ENCODE results near the gene PPDPF.

Gene PPDPF

GRCh38 chr20:63567386-63568169 is 47.0 kb downstream of the PPDPF start:
- TF ChIP-seq, protein P1, sequence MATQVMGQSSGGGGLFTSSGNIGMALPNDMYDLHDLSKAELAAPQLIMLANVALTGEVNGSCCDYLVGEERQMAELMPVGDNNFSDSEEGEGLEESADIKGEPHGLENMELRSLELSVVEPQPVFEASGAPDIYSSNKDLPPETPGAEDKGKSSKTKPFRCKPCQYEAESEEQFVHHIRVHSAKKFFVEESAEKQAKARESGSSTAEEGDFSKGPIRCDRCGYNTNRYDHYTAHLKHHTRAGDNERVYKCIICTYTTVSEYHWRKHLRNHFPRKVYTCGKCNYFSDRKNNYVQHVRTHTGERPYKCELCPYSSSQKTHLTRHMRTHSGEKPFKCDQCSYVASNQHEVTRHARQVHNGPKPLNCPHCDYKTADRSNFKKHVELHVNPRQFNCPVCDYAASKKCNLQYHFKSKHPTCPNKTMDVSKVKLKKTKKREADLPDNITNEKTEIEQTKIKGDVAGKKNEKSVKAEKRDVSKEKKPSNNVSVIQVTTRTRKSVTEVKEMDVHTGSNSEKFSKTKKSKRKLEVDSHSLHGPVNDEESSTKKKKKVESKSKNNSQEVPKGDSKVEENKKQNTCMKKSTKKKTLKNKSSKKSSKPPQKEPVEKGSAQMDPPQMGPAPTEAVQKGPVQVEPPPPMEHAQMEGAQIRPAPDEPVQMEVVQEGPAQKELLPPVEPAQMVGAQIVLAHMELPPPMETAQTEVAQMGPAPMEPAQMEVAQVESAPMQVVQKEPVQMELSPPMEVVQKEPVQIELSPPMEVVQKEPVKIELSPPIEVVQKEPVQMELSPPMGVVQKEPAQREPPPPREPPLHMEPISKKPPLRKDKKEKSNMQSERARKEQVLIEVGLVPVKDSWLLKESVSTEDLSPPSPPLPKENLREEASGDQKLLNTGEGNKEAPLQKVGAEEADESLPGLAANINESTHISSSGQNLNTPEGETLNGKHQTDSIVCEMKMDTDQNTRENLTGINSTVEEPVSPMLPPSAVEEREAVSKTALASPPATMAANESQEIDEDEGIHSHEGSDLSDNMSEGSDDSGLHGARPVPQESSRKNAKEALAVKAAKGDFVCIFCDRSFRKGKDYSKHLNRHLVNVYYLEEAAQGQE (IDR thresholded peaks at IDR 0.05; ENCODE audit: insufficient read depth in 1 of 2, low read depth in 2 of 2, low read length in 2 of 2) = no peak
- TF ChIP-seq SIN3A (IDR thresholded peaks at IDR 0.05; ENCODE audit: borderline replicate concordance, insufficient read depth, low read length) = no peak
- TF ChIP-seq TAF1 (IDR thresholded peaks at IDR 0.05; ENCODE audit: borderline replicate concordance, insufficient read depth, low read length) = no peak
- TF ChIP-seq POLR2AphosphoS5 (IDR thresholded peaks at IDR 0.05; ENCODE audit: low read depth, low read length) = no peak
- no peak for TF ChIP-seq FOXP2 (optimal IDR thresholded peaks at IDR 0.05; ENCODE audit: borderline replicate concordance, extremely low read depth, extremely low read length, insufficient read depth)

DNA sequence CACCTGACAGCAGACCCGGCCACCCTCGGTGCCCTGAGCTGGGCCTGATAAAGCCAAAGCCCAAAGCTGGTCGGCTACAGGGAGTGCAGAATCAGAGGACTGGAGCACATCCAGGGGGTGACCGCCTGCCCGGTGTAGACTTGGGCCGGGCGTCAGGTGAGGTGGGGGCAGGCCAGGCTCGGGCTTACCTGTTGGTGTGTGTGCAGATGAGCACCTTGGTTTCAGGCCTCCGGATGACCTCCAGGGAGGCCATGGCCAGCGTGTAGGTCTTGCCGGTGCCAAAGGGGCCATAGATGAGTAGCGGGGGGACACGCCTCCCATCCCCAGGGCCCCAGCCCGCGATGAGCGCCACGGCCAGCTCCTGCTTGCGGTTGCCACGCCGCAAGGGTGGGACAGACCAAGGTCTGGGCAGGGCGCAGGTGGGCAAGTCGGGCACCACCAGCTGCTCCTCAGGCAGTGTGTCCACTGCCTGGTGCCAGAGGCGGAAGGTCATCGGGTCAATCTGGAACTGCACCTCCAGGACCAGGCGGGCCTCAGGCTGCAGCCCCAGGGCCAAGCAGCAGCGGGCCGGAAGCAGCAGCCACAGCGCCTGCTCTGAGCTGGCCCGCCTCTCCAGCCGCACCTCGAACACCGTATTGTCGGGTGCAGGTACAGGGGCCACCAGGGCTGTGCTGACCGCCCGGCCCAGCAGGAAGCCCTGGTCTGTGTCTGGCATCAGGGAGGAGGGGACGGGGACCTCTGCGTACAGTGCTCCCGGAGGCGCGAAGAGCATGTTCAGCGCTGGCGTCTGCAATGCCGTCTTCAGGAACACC is 47.8 kb downstream of the PPDPF start:
- TF ChIP-seq SIN3A (IDR thresholded peaks at IDR 0.05; ENCODE audit: borderline replicate concordance, insufficient read depth, low read length) (no peak), POLR2AphosphoS5 (IDR thresholded peaks at IDR 0.05; ENCODE audit: low read depth, low read length) (no peak), FOXP2 (optimal IDR thresholded peaks at IDR 0.05; ENCODE audit: borderline replicate concordance, extremely low read depth, extremely low read length, insufficient read depth) (no peak), TAF1 (IDR thresholded peaks at IDR 0.05; ENCODE audit: borderline replicate concordance, insufficient read depth, low read length) (no peak)
- TF ChIP-seq, protein P1 (IDR thresholded peaks at IDR 0.05; ENCODE audit: insufficient read depth in 1 of 2, low read depth in 2 of 2, low read length in 2 of 2) = no peak

GRCh38 chr20:63568986-63569949 is 48.7 kb downstream of the PPDPF start:
- TF ChIP-seq, protein P1 (IDR thresholded peaks at IDR 0.05; ENCODE audit: insufficient read depth in 1 of 2, low read depth in 2 of 2, low read length in 2 of 2) = no peak
- TF ChIP-seq FOXP2 (optimal IDR thresholded peaks at IDR 0.05; ENCODE audit: borderline replicate concordance, extremely low read depth, extremely low read length, insufficient read depth) (no peak), TAF1 (IDR thresholded peaks at IDR 0.05; ENCODE audit: borderline replicate concordance, insufficient read depth, low read length) (no peak), SIN3A (IDR thresholded peaks at IDR 0.05; ENCODE audit: borderline replicate concordance, insufficient read depth, low read length) (no peak), POLR2AphosphoS5 (IDR thresholded peaks at IDR 0.05; ENCODE audit: low read depth, low read length) (no peak)

GRCh38 chr20:63570281-63571086 is 49.9 kb downstream of the PPDPF start:
- TF ChIP-seq SIN3A (IDR thresholded peaks at IDR 0.05; ENCODE audit: borderline replicate concordance, insufficient read depth, low read length) = no peak
- no peak for TF ChIP-seq TAF1 (IDR thresholded peaks at IDR 0.05; ENCODE audit: borderline replicate concordance, insufficient read depth, low read length)
- no peak for TF ChIP-seq FOXP2 (optimal IDR thresholded peaks at IDR 0.05; ENCODE audit: borderline replicate concordance, extremely low read depth, extremely low read length, insufficient read depth)
- TF ChIP-seq, protein P1 (IDR thresholded peaks at IDR 0.05; ENCODE audit: insufficient read depth in 1 of 2, low read depth in 2 of 2, low read length in 2 of 2) = no peak
- TF ChIP-seq POLR2AphosphoS5 (IDR thresholded peaks at IDR 0.05; ENCODE audit: low read depth, low read length) = no peak
